Calu3 (cell line): ENCODE data around the gene RHBDF1. TPM values are rescaled to one million over a fixed set of nuclear protein-coding genes. Genes with fewer than 3 reads are reported as not detected.
A peak's percentile ranks its signal among the peaks of the same experiment; 100 is the strongest.

ENCODE experiments used
- BruUV-seq: library from RNA; stranded (reverse); fragments of 400-500 nt; replicated peaks from 2 replicates; lab custom pipeline; 2021; lab: Mats Ljungman, UMichigan
- CTCF ChIA-PET: fragments of 300-600 bp; sonication (Branson Sonifier 250); formaldehyde crosslinking; loops from one replicate; lab custom pipeline; 2022; ENCODE audit warnings: antibody characterized with exemption; lab: Charles Lee
- DNase-seq: peaks from one replicate; pipeline ENCODE4 v3.0.0; 2022
- H3K27ac Mint-ChIP-seq: one replicate; pipeline ENCODE4 v1.8.0; 2022; ENCODE audit warnings: mixed read lengths; ENCODE audit not compliant: unreplicated experiment
- H3K27me3 Mint-ChIP-seq: one replicate; pipeline ENCODE4 v1.8.0; 2022; ENCODE audit warnings: mixed read lengths; ENCODE audit not compliant: unreplicated experiment
- H3K36me3 Mint-ChIP-seq: one replicate; pipeline ENCODE4 v1.8.0; 2022; ENCODE audit warnings: mild to moderate bottlenecking, moderate library complexity, mixed read lengths; ENCODE audit not compliant: insufficient read depth, unreplicated experiment
- H3K4me1 Mint-ChIP-seq: one replicate; pipeline ENCODE4 v1.8.0; 2022; ENCODE audit warnings: mild to moderate bottlenecking, low read depth, mixed read lengths; ENCODE audit not compliant: unreplicated experiment
- H3K4me3 Mint-ChIP-seq: one replicate; pipeline ENCODE4 v1.8.0; 2022; ENCODE audit warnings: mild to moderate bottlenecking, low read depth, moderate library complexity, mixed read lengths; ENCODE audit not compliant: unreplicated experiment
- H3K9me3 Mint-ChIP-seq: one replicate; pipeline ENCODE4 v1.8.0; 2022; ENCODE audit warnings: low read depth, mixed read lengths; ENCODE audit not compliant: unreplicated experiment
- intact Hi-C: fragments of 100-400 bp; cut with micrococcal nuclease; formaldehyde crosslinking; loops from one replicate; pipeline ENCODE4 v1.10.0; 2022; ENCODE audit not compliant: unreplicated experiment
- total RNA-seq: library from RNA; stranded (reverse); gene quantifications from 2 replicates; pipeline ENCODE4 v1.2.3, GENCODE V29; 2022
- TF ChIP-seq, protein P1 (sequence below): fragments of 200-600 bp; IDR thresholded peaks from one replicate; pipeline ENCODE4 v1.8.0; 2022; ENCODE audit warnings: antibody characterized with exemption; ENCODE audit not compliant: unreplicated experiment

Gene RHBDF1
- total RNA-seq, 1 experiment from 2014 or later = 60.2 TPM

DNA sequence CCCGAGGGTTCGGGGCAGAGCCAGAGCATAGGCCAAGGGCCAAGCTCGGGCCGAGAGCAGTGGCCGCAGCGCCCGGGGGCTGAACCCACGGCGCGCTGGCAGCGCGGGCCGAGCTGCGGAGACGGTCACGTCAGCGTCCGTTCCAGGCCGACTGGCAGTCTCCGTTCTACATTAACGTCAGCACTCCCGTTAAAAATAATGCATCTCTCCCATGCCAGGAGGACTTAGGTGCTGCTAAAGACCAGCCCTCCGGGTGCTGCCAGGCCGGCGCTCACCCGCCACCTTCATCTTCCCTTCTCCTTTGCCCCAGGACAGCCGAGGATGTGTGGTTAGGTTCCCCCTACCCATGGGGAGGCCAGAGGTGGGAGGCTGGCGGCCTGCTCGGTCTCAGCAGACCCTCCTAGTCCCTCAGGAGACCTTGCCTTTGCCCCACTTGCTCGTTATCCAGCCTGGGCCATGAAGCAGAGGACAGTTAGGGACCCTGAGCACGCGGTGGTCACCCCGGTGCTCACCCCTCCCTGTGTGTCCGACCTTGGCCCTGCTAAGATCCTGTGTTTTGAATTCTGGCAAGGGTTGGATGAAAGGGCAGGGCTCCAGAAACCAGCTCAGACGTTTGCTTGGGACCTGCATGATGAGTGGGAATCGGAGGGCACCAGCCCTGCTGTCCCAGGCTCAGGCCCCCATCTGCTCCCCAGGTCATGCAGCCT lies 6.2 kb upstream of the RHBDF1 start:
- no peaks in the 10 kb centered on the region for H3K27me3 Mint-ChIP-seq
- peaks cover 74% of the 10 kb centered on the region for H3K36me3 Mint-ChIP-seq
- DNase-seq = no peak
- BruUV-seq = TSS peak; percentile 37
- TF ChIP-seq, protein P1, sequence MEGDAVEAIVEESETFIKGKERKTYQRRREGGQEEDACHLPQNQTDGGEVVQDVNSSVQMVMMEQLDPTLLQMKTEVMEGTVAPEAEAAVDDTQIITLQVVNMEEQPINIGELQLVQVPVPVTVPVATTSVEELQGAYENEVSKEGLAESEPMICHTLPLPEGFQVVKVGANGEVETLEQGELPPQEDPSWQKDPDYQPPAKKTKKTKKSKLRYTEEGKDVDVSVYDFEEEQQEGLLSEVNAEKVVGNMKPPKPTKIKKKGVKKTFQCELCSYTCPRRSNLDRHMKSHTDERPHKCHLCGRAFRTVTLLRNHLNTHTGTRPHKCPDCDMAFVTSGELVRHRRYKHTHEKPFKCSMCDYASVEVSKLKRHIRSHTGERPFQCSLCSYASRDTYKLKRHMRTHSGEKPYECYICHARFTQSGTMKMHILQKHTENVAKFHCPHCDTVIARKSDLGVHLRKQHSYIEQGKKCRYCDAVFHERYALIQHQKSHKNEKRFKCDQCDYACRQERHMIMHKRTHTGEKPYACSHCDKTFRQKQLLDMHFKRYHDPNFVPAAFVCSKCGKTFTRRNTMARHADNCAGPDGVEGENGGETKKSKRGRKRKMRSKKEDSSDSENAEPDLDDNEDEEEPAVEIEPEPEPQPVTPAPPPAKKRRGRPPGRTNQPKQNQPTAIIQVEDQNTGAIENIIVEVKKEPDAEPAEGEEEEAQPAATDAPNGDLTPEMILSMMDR = no peak
- no peaks in the 10 kb centered on the region for H3K9me3 Mint-ChIP-seq
- H3K4me3 Mint-ChIP-seq = peak overlapping the region; percentile 80
- intact Hi-C loops = no loop called here
- CTCF ChIA-PET = interaction anchor here (0.6 to 1.8 kb wide), 2 partner anchors 13 to 18 kb away, joined by 3 to 5 read pairs; no protein-coding TSS in a partner anchor
- H3K4me1 Mint-ChIP-seq = peaks cover 29% of the 10 kb centered on the region
- H3K27ac Mint-ChIP-seq = peak overlapping the region; percentile 79

DNA sequence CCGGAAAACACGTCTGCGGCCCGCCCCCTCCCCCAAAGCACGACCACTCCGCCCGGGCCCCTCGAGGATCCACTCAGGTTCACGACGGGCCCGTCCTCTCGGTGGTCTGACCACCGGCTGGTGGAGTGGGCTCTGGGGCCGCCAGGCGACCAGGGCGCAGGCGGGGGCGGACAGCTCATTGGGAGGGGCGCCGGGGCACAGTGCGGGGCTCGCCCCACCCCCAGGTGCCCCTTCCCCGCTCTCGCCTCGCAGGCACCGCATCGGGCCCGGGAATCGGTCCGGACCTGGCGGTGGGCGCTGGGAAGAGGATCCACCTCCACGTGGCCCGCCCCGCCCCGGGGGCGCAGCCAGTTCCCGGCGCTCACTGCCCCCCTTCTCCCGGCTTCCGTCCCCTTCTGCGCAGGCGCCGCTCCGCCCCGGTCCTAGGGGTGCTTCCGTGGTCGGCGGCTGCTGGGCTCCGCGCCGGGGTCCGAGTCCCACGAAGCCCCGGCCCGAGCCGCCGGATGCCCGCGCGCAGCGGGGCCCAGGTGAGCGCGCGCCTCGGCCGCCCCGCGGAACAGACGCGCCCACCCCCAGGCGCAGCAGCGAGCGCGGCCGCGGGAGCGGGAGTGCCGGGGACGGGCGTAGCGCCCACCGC lies 5.5 kb upstream of the RHBDF1 start, which contains the start of gene MPG:
TSS of gene MPG (plus strand) at position 419 of the 637 bp plus-strand sequence. CDS start at position 504, 85 bp downstream.
- peak within 1 kb of the TSS; percentile 80 for H3K4me3 Mint-ChIP-seq
- TF ChIP-seq, protein P1 = no peak
- H3K36me3 Mint-ChIP-seq = peaks cover 75% of the 10 kb centered on the region
- peak within 1 kb of the TSS; percentile 79 for H3K27ac Mint-ChIP-seq
- CTCF ChIA-PET = interaction anchor here (0.9 to 1.8 kb wide), 6 partner anchors 9 to 275 kb away, joined by 3 to 7 read pairs (median 5); partner anchors contain the start of genes AXIN1 and LUC7L
- BruUV-seq = no TSS peak
- peaks cover 29% of the 10 kb centered on the region for H3K4me1 Mint-ChIP-seq
- no peaks in the 10 kb centered on the region for H3K9me3 Mint-ChIP-seq
- peak; percentile 92 for DNase-seq
- H3K27me3 Mint-ChIP-seq = no peaks in the 10 kb centered on the region
- intact Hi-C loops = no loop called here

DNA sequence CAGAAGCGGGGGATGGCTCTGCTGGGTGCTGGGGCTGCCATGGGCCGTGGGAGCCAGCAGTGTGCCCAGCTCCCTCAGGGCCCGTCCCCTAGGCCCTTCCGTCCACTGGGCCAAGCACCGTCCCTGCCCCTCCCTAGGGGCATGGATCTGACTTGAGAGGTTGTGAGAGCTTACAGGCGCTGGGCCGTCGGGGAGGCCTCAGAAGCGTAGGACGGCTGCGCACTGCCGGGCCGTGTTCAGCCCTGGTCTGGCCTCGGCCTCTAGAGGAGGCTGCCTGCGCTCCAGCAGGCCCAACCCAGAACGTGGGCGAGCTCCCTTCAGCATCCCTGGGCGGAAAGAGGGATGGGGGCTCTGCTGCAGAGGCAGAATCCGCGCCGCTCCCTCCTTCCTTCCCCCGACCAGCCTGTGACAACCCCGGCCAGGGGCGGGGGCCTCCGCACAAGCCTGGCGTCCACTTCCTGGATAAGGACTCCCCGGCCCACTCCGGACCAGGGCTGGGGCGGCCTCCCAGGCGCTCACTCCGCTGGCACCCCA lies 4.9 kb upstream of the RHBDF1 start:
- H3K9me3 Mint-ChIP-seq = no peaks in the 10 kb centered on the region
- H3K36me3 Mint-ChIP-seq = peaks cover 73% of the 10 kb centered on the region
- TF ChIP-seq, protein P1 = no peak
- intact Hi-C loops = no loop called here
- H3K4me1 Mint-ChIP-seq = peaks cover 33% of the 10 kb centered on the region
- no peaks in the 10 kb centered on the region for H3K27me3 Mint-ChIP-seq
- DNase-seq = peak; percentile 53
- peak overlapping the region; percentile 24 for H3K27ac Mint-ChIP-seq
- CTCF ChIA-PET = interaction anchor here (0.9 to 1.4 kb wide), 6 partner anchors 8 to 275 kb away, joined by 3 to 7 read pairs (median 4); partner anchors contain the start of genes AXIN1 and LUC7L
- H3K4me3 Mint-ChIP-seq = peak overlapping the region; percentile 80
- BruUV-seq = no TSS peak

DNA sequence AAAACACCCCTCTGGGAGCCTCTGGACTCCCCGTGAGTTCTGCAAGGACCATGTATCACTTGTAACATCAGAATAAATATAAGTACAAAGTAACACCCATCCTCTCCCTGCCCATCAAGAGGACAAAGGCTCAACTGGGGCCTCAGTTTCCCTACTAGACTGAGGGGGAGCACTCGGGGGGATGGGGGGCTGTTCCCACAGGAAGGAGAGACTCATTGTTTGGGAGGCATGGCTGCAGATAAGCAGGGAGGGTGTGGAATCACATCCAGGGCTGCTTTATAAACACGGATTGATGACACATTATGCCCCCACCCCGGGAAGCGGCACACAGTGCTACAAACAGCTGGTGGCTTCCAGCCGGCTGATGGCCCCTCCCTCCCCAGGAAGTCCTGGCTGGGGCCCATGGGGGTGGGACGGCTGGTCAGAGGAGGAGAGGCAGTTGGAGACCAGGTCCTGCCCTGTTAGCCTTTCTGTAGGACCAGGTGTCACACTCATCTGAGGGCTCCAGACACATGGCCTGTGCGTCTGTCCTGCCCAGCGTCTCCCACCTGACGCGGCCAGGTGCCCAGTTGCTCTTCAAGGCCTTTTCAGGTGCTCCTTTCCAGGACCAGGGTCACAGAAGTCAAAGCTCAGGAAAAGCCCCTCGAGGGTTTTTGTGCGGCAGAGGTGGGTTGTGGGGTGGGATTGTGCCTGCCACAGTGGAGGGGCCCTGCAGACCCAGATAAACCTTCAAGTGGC lies 4.3 kb upstream of the RHBDF1 start:
- DNase-seq = peak; percentile 59
- intact Hi-C loops = no loop called here
- no peaks in the 10 kb centered on the region for H3K9me3 Mint-ChIP-seq
- peaks cover 75% of the 10 kb centered on the region for H3K36me3 Mint-ChIP-seq
- H3K4me3 Mint-ChIP-seq = peak overlapping the region; percentile 80
- peak overlapping the region; percentile 24 for H3K27ac Mint-ChIP-seq
- CTCF ChIA-PET = interaction anchor here (0.9 to 1.4 kb wide), 6 partner anchors 8 to 276 kb away, joined by 3 to 7 read pairs (median 4); partner anchors contain the start of genes AXIN1 and LUC7L
- peaks cover 33% of the 10 kb centered on the region for H3K4me1 Mint-ChIP-seq
- no peaks in the 10 kb centered on the region for H3K27me3 Mint-ChIP-seq
- TSS peak; percentile 33 for BruUV-seq
- TF ChIP-seq, protein P1 = no peak
